SU-DHL-6 (cell line): ENCODE data around the gene ASCC3.

Experiments used
- H2AFZ ChIP-seq: fragments of 200-600 bp; sonication (generic); 2 replicates; pipeline ENCODE4 v1.6.1; 2014; ENCODE audit warnings: low read depth, mild to moderate bottlenecking, moderate library complexity, mixed read lengths, antibody characterized with exemption, low read length; ENCODE audit not compliant: severe bottlenecking
- H3F3A ChIP-seq: fragments of 200-600 bp; shearing (Covaris generic); 2 replicates; pipeline ENCODE4 v1.6.0; 2016; ENCODE audit warnings: antibody characterized with exemption, mild to moderate bottlenecking; ENCODE audit not compliant: insufficient read depth
- H3K27ac ChIP-seq: fragments of 200-600 bp; sonication (generic); 2 replicates; pipeline ENCODE4 v1.5.1; 2016; ENCODE audit warnings: low read depth, mild to moderate bottlenecking, low read length, moderate library complexity, mixed read lengths
- H3K27me3 ChIP-seq: fragments of 200-600 bp; sonication (generic), shearing (Covaris generic); 2 replicates; pipeline ENCODE4 v1.6.0; 2014; ENCODE audit warnings: mild to moderate bottlenecking, low read length
- H3K36me3 ChIP-seq: fragments of 200-600 bp; sonication (generic); 2 replicates; pipeline ENCODE4 v1.6.1; 2014; ENCODE audit warnings: mild to moderate bottlenecking, low read length, mixed read lengths
- H3K4me2 ChIP-seq: fragments of 300-600, 200-600 bp; shearing (Covaris generic), sonication (generic); 2 replicates; pipeline ENCODE4 v1.6.0; 2014; ENCODE audit warnings: low read length, low read depth, mild to moderate bottlenecking; ENCODE audit not compliant: poor library complexity, severe bottlenecking
- H3K4me3 ChIP-seq: fragments of 200-600 bp; sonication (generic); 2 replicates; pipeline ENCODE4 v1.5.1; 2014; ENCODE audit warnings: antibody characterized with exemption, low read length, mild to moderate bottlenecking, mixed read lengths; ENCODE audit not compliant: insufficient read depth, poor library complexity, severe bottlenecking
- H3K79me2 ChIP-seq: fragments of 200-600 bp; sonication (generic); 2 replicates; pipeline ENCODE4 v1.6.1; 2014; ENCODE audit warnings: mild to moderate bottlenecking, low read length, moderate library complexity; ENCODE audit not compliant: insufficient read depth
- H3K9ac ChIP-seq: fragments of 200-600 bp; sonication (generic); 2 replicates; pipeline ENCODE4 v1.7.0; 2014; ENCODE audit warnings: mild to moderate bottlenecking, low read length
- H3K9me2 ChIP-seq: fragments of 200-600 bp; sonication (generic); replicated peaks from 2 replicates; pipeline ENCODE4 v1.6.1; 2014; ENCODE audit warnings: low read length; ENCODE audit not compliant: insufficient read depth
- H3K9me3 ChIP-seq: fragments of 200-600 bp; sonication (generic); 2 replicates; pipeline ENCODE4 v1.6.1; 2014; ENCODE audit warnings: low read length, mixed read lengths; ENCODE audit not compliant: insufficient read depth
- H4K20me1 ChIP-seq: fragments of 200-600 bp; sonication (generic); 2 replicates; pipeline ENCODE4 v1.6.1; 2014; ENCODE audit warnings: low read depth, mild to moderate bottlenecking, antibody characterized with exemption, low read length, moderate library complexity, mixed read lengths
- CTCF ChIP-seq: fragments of 200-600 bp; sonication (generic); IDR thresholded peaks from one replicate; pipeline ENCODE4 v1.5.1; 2017; ENCODE audit warnings: antibody characterized with exemption, mild to moderate bottlenecking, low read length, moderate library complexity; ENCODE audit not compliant: insufficient read depth, poor library complexity, severe bottlenecking
- EZH2phosphoT487 ChIP-seq: fragments of 200-600 bp; sonication (generic), shearing (Covaris generic); conservative IDR thresholded peaks from 2 replicates; pipeline ENCODE4 v1.6.1; 2018; ENCODE audit warnings: mild to moderate bottlenecking, antibody characterized with exemption, low read length, moderate library complexity, mixed read lengths

Gene ASCC3

GRCh38 chr6:100613656-100614055 is 267.5 kb downstream of the ASCC3 start:
- TF ChIP-seq EZH2phosphoT487 (no peak), CTCF (no peak)
- H3F3A ChIP-seq = peaks cover 4% of the 10 kb centered on the region; the same call in 1 of the 2 replicates
- H2AFZ ChIP-seq = no peak overlapping the region
- no peaks in the 10 kb centered on the region for H3K79me2 ChIP-seq
- no peak overlapping the region for H3K4me2 ChIP-seq
- H3K9me2 ChIP-seq = no peaks in the 10 kb centered on the region
- no peak overlapping the region for H3K4me3 ChIP-seq
- H3K27ac ChIP-seq = no peak overlapping the region
- peaks cover 2% of the 10 kb centered on the region; the same call in 1 of the 2 replicates for H3K36me3 ChIP-seq
- no peaks in the 10 kb centered on the region for H3K27me3 ChIP-seq
- no peaks in the 10 kb centered on the region for H3K9me3 ChIP-seq
- no peak overlapping the region for H3K9ac ChIP-seq
- no peaks in the 10 kb centered on the region for H4K20me1 ChIP-seq

GRCh38 chr6:100612094-100612493 is 269.0 kb downstream of the ASCC3 start:
- Histone ChIP-seq H3K79me2 (no peaks in the 10 kb centered on the region), H3K36me3 (peaks cover 5% of the 10 kb centered on the region; the same call in 1 of the 2 replicates), H3K9me2 (no peaks in the 10 kb centered on the region), H2AFZ (no peak overlapping the region), H3K4me3 (no peak overlapping the region), H3K9ac (no peak overlapping the region), H3K9me3 (no peaks in the 10 kb centered on the region), H3F3A (peaks cover 8% of the 10 kb centered on the region; the same call in 1 of the 2 replicates), H3K4me2 (no peak overlapping the region), H3K27me3 (no peaks in the 10 kb centered on the region), H3K27ac (no peak overlapping the region), H4K20me1 (no peaks in the 10 kb centered on the region; the same call in 1 of the 2 replicates)
- TF ChIP-seq CTCF (no peak), EZH2phosphoT487 (no peak)

GRCh38 chr6:100599088-100599770 is 281.9 kb downstream of the ASCC3 start:
- Histone ChIP-seq H3K9me2 (no peaks in the 10 kb centered on the region), H3K27ac (no peak overlapping the region), H3K36me3 (peaks cover 28% of the 10 kb centered on the region; the same call in 1 of the 2 replicates), H4K20me1 (no peaks in the 10 kb centered on the region), H3K27me3 (no peaks in the 10 kb centered on the region), H3F3A (peaks cover 5% of the 10 kb centered on the region; the same call in 1 of the 2 replicates), H3K4me3 (no peak overlapping the region), H3K9me3 (no peaks in the 10 kb centered on the region), H3K4me2 (no peak overlapping the region), H2AFZ (no peak overlapping the region), H3K79me2 (no peaks in the 10 kb centered on the region), H3K9ac (no peak overlapping the region)
- TF ChIP-seq CTCF (no peak), EZH2phosphoT487 (no peak)
